Measurements from ENCODE around the gene GPR149.

GPR149 gene

GRCh38 chr3:154323891-154324738 lies 105.9 kb downstream of the GPR149 start, which contains the start of gene DHX36:
DHX36 (minus strand) TSS chr3:154324487; CDS start chr3:154324416, 71 bp downstream.
- peak; percentile 93 for DNase-seq (ENCODE audit: low spot score)
- peak within 1 kb of the TSS; percentile 88 for H3K4me3 ChIP-seq
- TF ChIP-seq CTCF (IDR thresholded peaks at IDR 0.05), result no peak
- H3K27ac ChIP-seq, result peak within 1 kb of the TSS; percentile 84 to 91

DNA sequence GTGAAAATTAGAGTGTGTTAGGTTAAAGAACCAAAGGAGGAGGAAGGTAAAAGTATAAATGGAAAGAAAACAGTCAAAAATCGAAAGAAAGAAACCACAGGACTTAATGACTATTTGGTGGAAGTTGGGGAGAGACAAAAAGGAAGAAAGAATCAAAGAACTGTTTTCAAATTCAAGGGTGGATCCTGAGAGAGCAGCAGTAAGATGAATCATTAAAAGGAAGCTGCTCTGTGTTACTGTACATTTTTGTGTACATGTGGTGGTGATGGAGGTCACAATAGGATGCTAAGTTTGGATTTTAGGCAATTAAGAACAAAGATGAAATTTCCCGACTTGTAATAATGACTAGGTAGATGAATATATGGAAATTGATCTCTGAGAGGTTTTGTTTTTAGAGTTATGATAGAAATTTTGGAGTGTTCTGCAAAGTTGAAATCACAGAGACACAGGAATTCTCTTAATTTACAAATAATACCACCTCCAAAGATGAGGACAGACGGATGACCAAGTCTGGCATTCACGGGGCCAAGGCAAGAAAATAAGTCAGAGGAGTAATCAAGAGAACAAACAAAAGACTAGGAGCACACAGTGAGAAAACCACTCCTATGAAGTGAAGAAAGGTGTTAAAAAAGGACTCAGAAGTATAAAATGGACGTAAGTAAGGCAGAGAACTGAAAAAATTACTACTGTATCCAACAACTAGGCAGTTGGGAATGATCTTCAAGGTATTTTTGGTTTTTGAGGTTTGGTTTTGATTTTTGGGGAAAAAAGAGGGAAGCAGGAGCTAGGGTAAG lies 112.8 kb downstream of the GPR149 start:
- H3K4me3 ChIP-seq, result no peak overlapping the region
- no peak for DNase-seq (ENCODE audit: low spot score)
- no peak overlapping the region for H3K27ac ChIP-seq
- TF ChIP-seq CTCF (IDR thresholded peaks at IDR 0.05), result no peak

DNA sequence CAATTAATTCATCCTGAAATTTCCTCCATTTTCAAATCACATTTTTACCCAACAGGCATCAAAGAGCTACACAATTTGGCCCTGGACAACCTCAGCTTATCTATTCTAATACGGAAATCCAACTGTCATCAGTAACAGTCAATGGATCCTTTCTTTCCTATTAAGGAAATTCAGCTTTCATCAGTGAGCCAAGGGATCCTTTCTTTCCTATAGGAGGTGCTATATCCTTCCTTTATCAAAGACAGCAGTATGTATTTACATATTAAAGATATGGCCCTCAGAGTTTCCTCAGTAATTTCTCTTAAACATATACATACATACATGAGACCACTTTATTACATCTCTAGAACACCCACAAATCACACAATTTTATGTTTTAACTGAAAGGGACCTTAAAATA lies 115.8 kb downstream of the GPR149 start:
- H3K27ac ChIP-seq, result no peak overlapping the region
- no peak overlapping the region for H3K4me3 ChIP-seq
- no peak for DNase-seq (ENCODE audit: low spot score)
- TF ChIP-seq CTCF (IDR thresholded peaks at IDR 0.05), result no peak

DNA sequence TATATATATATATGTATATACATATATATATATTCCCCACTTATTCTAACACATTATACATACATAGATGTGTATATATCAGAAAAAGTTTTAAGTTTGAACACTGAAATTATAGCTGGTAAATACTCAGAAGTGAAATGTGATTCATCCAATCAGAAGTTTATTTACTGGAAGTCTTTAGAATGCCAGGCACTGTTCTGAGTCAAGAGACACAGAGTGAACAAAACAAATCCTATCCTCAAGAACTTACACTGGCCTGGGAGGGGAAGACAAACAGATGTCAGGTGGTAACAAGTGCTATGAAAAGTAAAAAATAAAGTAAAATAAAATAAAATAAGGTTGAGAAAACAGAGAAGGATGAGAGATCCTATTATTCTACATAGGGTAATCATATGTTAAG lies 119.2 kb downstream of the GPR149 start:
- no peak for TF ChIP-seq CTCF (IDR thresholded peaks at IDR 0.05)

GRCh38 chr3:154307363-154307762 lies 122.6 kb downstream of the GPR149 start:
- H3K4me3 ChIP-seq, result no peak overlapping the region
- no peak for DNase-seq (ENCODE audit: low spot score)
- H3K27ac ChIP-seq, result no peak overlapping the region
- no peak for TF ChIP-seq CTCF (IDR thresholded peaks at IDR 0.05)

More for the DNA sequence above, 119.2 kb downstream of the GPR149 start:
- no peak overlapping the region for H3K27ac ChIP-seq
- DNase-seq (ENCODE audit: low spot score), result no peak
- H3K4me3 ChIP-seq, result no peak overlapping the region

- no peak overlapping the region for H3K27ac ChIP-seq
- no peak overlapping the region for H3K4me3 ChIP-seq
These were observed 125.1 kb downstream of the GPR149 start for GRCh38 chr3:154304936-154305335.

More at GRCh38 chr3:154304936-154305335, 125.1 kb downstream of the GPR149 start:
- no peak for TF ChIP-seq CTCF (IDR thresholded peaks at IDR 0.05)
- no peak for DNase-seq (ENCODE audit: low spot score)

All from coronary artery (tissue), 2 donors.